ENCODE data around the gene MAP7D2. TPM values are rescaled to one million over a fixed set of nuclear protein-coding genes. Genes with fewer than 3 reads are reported as not detected.

Gene MAP7D2
- total and polyA plus RNA-seq, 9 of the 15 experiments (the other 6 are each of a cell fraction or from before 2014, with no cell fraction given): 0.01 to 0.04 (median 0.03) TPM; not detected in 4

DNA sequence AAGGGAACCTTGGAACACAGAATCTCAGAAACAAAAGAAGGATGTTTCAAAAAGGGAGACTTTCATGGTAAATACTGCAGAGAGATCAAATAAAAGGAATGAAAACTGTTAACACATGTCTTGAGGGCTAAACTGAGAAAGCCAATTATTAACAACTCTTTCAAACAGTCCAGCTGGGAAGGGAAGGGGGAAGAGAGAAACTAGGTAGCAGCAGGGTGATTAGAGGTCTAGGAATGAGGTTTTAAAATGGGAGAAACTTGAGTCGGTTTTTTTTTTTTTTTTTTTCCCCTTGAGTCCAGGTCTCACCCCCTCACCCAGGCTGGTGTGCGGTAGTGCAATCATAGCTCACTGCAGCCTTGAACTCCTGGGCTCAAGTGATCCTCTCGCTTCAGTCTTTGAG is 130.2 kb downstream of the MAP7D2 start:
- H3K9ac ChIP-seq (ENCODE audit: insufficient read depth in 1 of 2, low read depth in 2 of 2, low read length in 2 of 2): no peak overlapping the region
- FAIRE-seq: no peak
- no peaks in the 10 kb centered on the region for H3K9me1 ChIP-seq (ENCODE audit: control insufficient read depth, insufficient read depth, low read length)
- no peaks in the 10 kb centered on the region for H3K27me3 ChIP-seq (ENCODE audit: control insufficient read depth in 2 of 2, insufficient read depth in 2 of 2, low read length in 2 of 2)
- TF ChIP-seq MYC (IDR thresholded peaks at IDR 0.05; ENCODE audit: low read depth, low read length): no peak
- no peak for TF ChIP-seq MYC (CRISPR knock-in tag; IDR thresholded peaks at IDR 0.05; ENCODE audit: borderline replicate concordance, low read depth)
- no peak for TF ChIP-seq LARP7 (IDR thresholded peaks at IDR 0.05)
- TF ChIP-seq ZNF384 (IDR thresholded peaks at IDR 0.05; ENCODE audit: low read depth, low read length): no peak
- TF ChIP-seq MEIS2 (IDR thresholded peaks at IDR 0.05; ENCODE audit: partially characterized antibody): no peak
- no peak for TF ChIP-seq CHD2 (IDR thresholded peaks at IDR 0.05; ENCODE audit: low read depth, low read length)
- TF ChIP-seq ZNF184 (CRISPR knock-in tag; IDR thresholded peaks at IDR 0.05): no peak
- TF ChIP-seq, protein P1, sequence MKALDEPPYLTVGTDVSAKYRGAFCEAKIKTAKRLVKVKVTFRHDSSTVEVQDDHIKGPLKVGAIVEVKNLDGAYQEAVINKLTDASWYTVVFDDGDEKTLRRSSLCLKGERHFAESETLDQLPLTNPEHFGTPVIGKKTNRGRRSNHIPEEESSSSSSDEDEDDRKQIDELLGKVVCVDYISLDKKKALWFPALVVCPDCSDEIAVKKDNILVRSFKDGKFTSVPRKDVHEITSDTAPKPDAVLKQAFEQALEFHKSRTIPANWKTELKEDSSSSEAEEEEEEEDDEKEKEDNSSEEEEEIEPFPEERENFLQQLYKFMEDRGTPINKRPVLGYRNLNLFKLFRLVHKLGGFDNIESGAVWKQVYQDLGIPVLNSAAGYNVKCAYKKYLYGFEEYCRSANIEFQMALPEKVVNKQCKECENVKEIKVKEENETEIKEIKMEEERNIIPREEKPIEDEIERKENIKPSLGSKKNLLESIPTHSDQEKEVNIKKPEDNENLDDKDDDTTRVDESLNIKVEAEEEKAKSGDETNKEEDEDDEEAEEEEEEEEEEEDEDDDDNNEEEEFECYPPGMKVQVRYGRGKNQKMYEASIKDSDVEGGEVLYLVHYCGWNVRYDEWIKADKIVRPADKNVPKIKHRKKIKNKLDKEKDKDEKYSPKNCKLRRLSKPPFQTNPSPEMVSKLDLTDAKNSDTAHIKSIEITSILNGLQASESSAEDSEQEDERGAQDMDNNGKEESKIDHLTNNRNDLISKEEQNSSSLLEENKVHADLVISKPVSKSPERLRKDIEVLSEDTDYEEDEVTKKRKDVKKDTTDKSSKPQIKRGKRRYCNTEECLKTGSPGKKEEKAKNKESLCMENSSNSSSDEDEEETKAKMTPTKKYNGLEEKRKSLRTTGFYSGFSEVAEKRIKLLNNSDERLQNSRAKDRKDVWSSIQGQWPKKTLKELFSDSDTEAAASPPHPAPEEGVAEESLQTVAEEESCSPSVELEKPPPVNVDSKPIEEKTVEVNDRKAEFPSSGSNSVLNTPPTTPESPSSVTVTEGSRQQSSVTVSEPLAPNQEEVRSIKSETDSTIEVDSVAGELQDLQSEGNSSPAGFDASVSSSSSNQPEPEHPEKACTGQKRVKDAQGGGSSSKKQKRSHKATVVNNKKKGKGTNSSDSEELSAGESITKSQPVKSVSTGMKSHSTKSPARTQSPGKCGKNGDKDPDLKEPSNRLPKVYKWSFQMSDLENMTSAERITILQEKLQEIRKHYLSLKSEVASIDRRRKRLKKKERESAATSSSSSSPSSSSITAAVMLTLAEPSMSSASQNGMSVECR (CRISPR knock-in tag; IDR thresholded peaks at IDR 0.05): no peak
- TF ChIP-seq MTF1 (CRISPR knock-in tag; IDR thresholded peaks at IDR 0.05; ENCODE audit: borderline replicate concordance): no peak
- H3K27ac ChIP-seq (ENCODE audit: extremely low read depth, low read depth, low read length): no peak overlapping the region
- no peaks in the 10 kb centered on the region for H3K36me3 ChIP-seq (ENCODE audit: control insufficient read depth, insufficient read depth, low read length)
- WGBS (ENCODE audit: insufficient coverage, low coverage, missing lambda C conversion rate): 83% methylated on average over 1 of the region's 3 CpGs
- H4K20me1 ChIP-seq (replicated peaks; ENCODE audit: control insufficient read depth, insufficient read depth, low read length): no peaks in the 10 kb centered on the region
- no peak overlapping the region for H3K4me3 ChIP-seq
- no peak for DNase-seq (ENCODE audit: extremely low read depth in 1 of 4, low spot score in 3 of 4)
- in situ Hi-C loops (cut with MboI) (no loop called here), intact Hi-C loops (cut with micrococcal nuclease) (no loop called here)
- BruUV-seq (replicated peaks): no TSS peak
- H3K4me2 ChIP-seq (ENCODE audit: insufficient read depth, low read length): no peak overlapping the region
- POLR2A ChIA-PET: no interaction called here
- H3K79me2 ChIP-seq (ENCODE audit: control insufficient read depth, insufficient read depth, low read length): no peaks in the 10 kb centered on the region
- ATAC-seq: no peak
- CTCF ChIA-PET (ENCODE audit: low intra/inter-chr PET ratio): no interaction called here
- peaks cover 4 to 9% of the 10 kb centered on the region in 2 experiments; a peak in 2 of 5 replicates for H3K4me1 ChIP-seq (replicated peaks in 1 of 2; ENCODE audit: control insufficient read depth in 2 of 2, insufficient read depth in 2 of 2, low read length in 2 of 2)
- H3K9me3 ChIP-seq (replicated peaks; ENCODE audit: control insufficient read depth, insufficient read depth, low read depth, low read length): no peaks in the 10 kb centered on the region
- H2AFZ ChIP-seq (ENCODE audit: low read depth, low read length): no peak overlapping the region
